IMR-90 (cell line): ENCODE results near the gene KLHL13. TPM values are rescaled to one million over a fixed set of nuclear protein-coding genes. Genes with fewer than 3 reads are reported as not detected.

Experiments used
- ATAC-seq: fragments of 200-7000 bp; cut with Tn5 transposase; 2 replicates; pipeline ENCODE4 v1.9.1; 2020; ENCODE audit warnings: low read depth, mild to moderate bottlenecking, moderate library complexity
- BruUV-seq: library from RNA; stranded (reverse); fragments of 400-500 nt; replicated peaks from 2 replicates; lab custom pipeline; 2021; lab: Mats Ljungman, UMichigan
- CTCF ChIA-PET: fragments of 300-600 bp; formaldehyde crosslinking; extraction: SDS; loops from one replicate; lab custom pipeline; 2021; ENCODE audit warnings: antibody characterized with exemption; lab: Yijun Ruan, JAX
- POLR2A ChIA-PET: fragments of 300-600 bp; sonication (Branson Sonifier 250); formaldehyde crosslinking; loops from one replicate; lab custom pipeline; 2022; ENCODE audit warnings: antibody characterized with exemption; ENCODE audit not compliant: unreplicated experiment; lab: Charles Lee
- DNase-seq: peaks from one replicate; pipeline ENCODE4 v3.0.0; 2013
- H2AFZ ChIP-seq: replicated peaks from 2 replicates; pipeline ENCODE3; 2013; ENCODE audit warnings: low read length, mild to moderate bottlenecking; ENCODE audit not compliant: poor library complexity
- H2AK5ac ChIP-seq: 2 replicates; pipeline ENCODE4 v1.6.1; 2013; ENCODE audit warnings: low read depth, low read length, inconsistent platforms
- H2AK9ac ChIP-seq: replicated peaks from 2 replicates; pipeline ENCODE3; 2013; ENCODE audit warnings: mild to moderate bottlenecking, low read depth, low read length, moderate library complexity; ENCODE audit not compliant: poor library complexity
- H2BK120ac ChIP-seq: 2 replicates; pipeline ENCODE4 v1.6.1; 2013; ENCODE audit warnings: low read depth, low read length, inconsistent platforms
- H2BK15ac ChIP-seq: 3 replicates; pipeline ENCODE4 v1.6.1; 2013; ENCODE audit warnings: low read depth, low read length, inconsistent platforms
- H2BK20ac ChIP-seq: 2 replicates; pipeline ENCODE4 v1.6.1; 2013; ENCODE audit warnings: low read depth, mild to moderate bottlenecking, inconsistent platforms, low read length, moderate library complexity
- H2BK5ac ChIP-seq: 2 replicates; pipeline ENCODE4 v1.6.1; 2013; ENCODE audit warnings: mild to moderate bottlenecking, low read depth, low read length, inconsistent platforms; ENCODE audit not compliant: poor library complexity, severe bottlenecking
- H3K14ac ChIP-seq: replicated peaks from 2 replicates; pipeline ENCODE4 v1.6.1; 2013; ENCODE audit warnings: low read depth, low read length, inconsistent platforms
- H3K18ac ChIP-seq: 2 replicates; pipeline ENCODE4 v1.6.1; 2013; ENCODE audit warnings: low read depth, low read length, control low read depth
- H3K23ac ChIP-seq: 2 replicates; pipeline ENCODE4 v1.6.1; 2013; ENCODE audit warnings: low read depth, low read length, inconsistent platforms
- H3K27ac ChIP-seq: 2 replicates; pipeline ENCODE4 v1.5.1; 2013; ENCODE audit warnings: mild to moderate bottlenecking, control low read depth, low read length; ENCODE audit not compliant: insufficient read depth
- H3K27me3 ChIP-seq: 2 replicates; pipeline ENCODE4 v1.6.1; 2013; ENCODE audit warnings: low read length; ENCODE audit not compliant: control insufficient read depth, insufficient read depth
- H3K36me3 ChIP-seq: 2 replicates; pipeline ENCODE4 v1.6.1; 2013; ENCODE audit warnings: low read length, mixed read lengths; ENCODE audit not compliant: control insufficient read depth, insufficient read depth
- H3K4ac ChIP-seq: 2 replicates; pipeline ENCODE4 v1.6.1; 2013; ENCODE audit warnings: low read depth, low read length, inconsistent platforms
- H3K4me1 ChIP-seq: 2 replicates; pipeline ENCODE4 v1.6.1; 2013; ENCODE audit warnings: low read length, mixed read lengths; ENCODE audit not compliant: control insufficient read depth, insufficient read depth
- H3K4me2 ChIP-seq: 2 replicates; pipeline ENCODE4 v1.6.1; 2013; ENCODE audit warnings: low read depth, mild to moderate bottlenecking, control low read depth, low read length, moderate library complexity
- H3K4me3 ChIP-seq: 2 replicates; pipeline ENCODE4 v1.5.1; 2013; ENCODE audit warnings: low read depth, mild to moderate bottlenecking, control low read depth, low read length, moderate library complexity; ENCODE audit not compliant: insufficient read depth
- H3K56ac ChIP-seq: 2 replicates; pipeline ENCODE4 v1.6.1; 2013; ENCODE audit warnings: low read length, inconsistent platforms; ENCODE audit not compliant: insufficient read depth; ENCODE audit errors: extremely low read depth
- H3K79me1 ChIP-seq, 2 experiments: 2 replicates each; pipeline ENCODE4 v1.6.1; 2013; ENCODE audit warnings: low read length in 2 of 2, inconsistent platforms in 1 of 2, low read depth in 1 of 2
- H3K9ac ChIP-seq: 2 replicates; pipeline ENCODE4 v1.6.1; 2013; ENCODE audit warnings: low read depth, low read length, control low read depth
- H3K9me1 ChIP-seq: 2 replicates; pipeline ENCODE4 v1.6.1; 2013; ENCODE audit warnings: low read length, inconsistent platforms; ENCODE audit not compliant: insufficient read depth
- H3K9me3 ChIP-seq: 2 replicates; pipeline ENCODE4 v1.6.1; 2013; ENCODE audit warnings: low read length; ENCODE audit not compliant: control insufficient read depth, insufficient read depth
- H4K20me1 ChIP-seq: 2 replicates; pipeline ENCODE4 v1.6.1; 2013; ENCODE audit warnings: low read length, inconsistent platforms; ENCODE audit not compliant: insufficient read depth
- H4K5ac ChIP-seq: 2 replicates; pipeline ENCODE4 v1.6.1; 2013; ENCODE audit warnings: mild to moderate bottlenecking, low read depth, low read length, control low read depth
- H4K8ac ChIP-seq, 2 experiments: 2 replicates each; pipeline ENCODE4 v1.6.1; 2013; ENCODE audit warnings: low read depth in 2 of 2, low read length in 2 of 2, control low read depth in 1 of 2, inconsistent platforms in 1 of 2
- H4K91ac ChIP-seq: 2 replicates; pipeline ENCODE4 v1.6.1; 2013; ENCODE audit warnings: low read depth, low read length, inconsistent platforms; ENCODE audit not compliant: insufficient read depth
- BHLHE40 ChIP-seq: fragments of 150-350 bp; IDR thresholded peaks from 2 replicates; pipeline ENCODE4 v1.6.1; 2016; ENCODE audit warnings: mild to moderate bottlenecking, low read depth, low read length
- CEBPB ChIP-seq: IDR thresholded peaks from 2 replicates; pipeline ENCODE4 v1.6.1; 2012; ENCODE audit warnings: low read depth, low read length, improper control_type of control experiment
- CHD1 ChIP-seq: IDR thresholded peaks from 2 replicates; pipeline ENCODE4 v1.6.1; 2012; ENCODE audit warnings: low read depth, low read length, improper control_type of control experiment
- CTCF ChIP-seq: conservative IDR thresholded peaks from 2 replicates; pipeline ENCODE4 v1.5.1; 2012; ENCODE audit warnings: mild to moderate bottlenecking, low read depth, low read length, improper control_type of control experiment
- ELK1 ChIP-seq: fragments of 150-350 bp; IDR thresholded peaks from 2 replicates; pipeline ENCODE4 v1.6.1; 2016; ENCODE audit warnings: low read depth, mild to moderate bottlenecking, low read length, moderate library complexity, borderline replicate concordance
- FOS ChIP-seq: fragments of 150-350 bp; IDR thresholded peaks from 2 replicates; pipeline ENCODE4 v1.6.1; 2016; ENCODE audit warnings: low read depth, low read length
- MAFK ChIP-seq: IDR thresholded peaks from 2 replicates; pipeline ENCODE4 v1.6.1; 2012; ENCODE audit warnings: low read depth, low read length, improper control_type of control experiment
- MAZ ChIP-seq: IDR thresholded peaks from 2 replicates; pipeline ENCODE4 v1.6.1; 2012; ENCODE audit warnings: low read depth, mild to moderate bottlenecking, low read length, improper control_type of control experiment, moderate library complexity, borderline replicate concordance
- MXI1 ChIP-seq: IDR thresholded peaks from 2 replicates; pipeline ENCODE4 v1.6.1; 2012; ENCODE audit warnings: low read depth, mild to moderate bottlenecking, low read length, moderate library complexity, borderline replicate concordance
- NFE2L2 ChIP-seq: fragments of 150-350 bp; IDR thresholded peaks from 2 replicates; pipeline ENCODE4 v1.6.1; 2016; ENCODE audit warnings: low read depth, mild to moderate bottlenecking, low read length
- POLR2A ChIP-seq: IDR thresholded peaks from 2 replicates; pipeline ENCODE4 v1.6.1; 2012; ENCODE audit warnings: mild to moderate bottlenecking, low read depth, low read length
- RAD21 ChIP-seq: IDR thresholded peaks from 2 replicates; pipeline ENCODE4 v1.6.1; 2012; ENCODE audit warnings: low read length, improper control_type of control experiment
- RCOR1 ChIP-seq: IDR thresholded peaks from 2 replicates; pipeline ENCODE4 v1.6.1; 2012; ENCODE audit warnings: mild to moderate bottlenecking, low read length, improper control_type of control experiment; ENCODE audit not compliant: insufficient replicate concordance
- RFX5 ChIP-seq: IDR thresholded peaks from 2 replicates; pipeline ENCODE4 v1.8.0; 2012; ENCODE audit warnings: low read depth, mild to moderate bottlenecking, low read length, moderate library complexity
- SMC3 ChIP-seq: fragments of 150-350 bp; IDR thresholded peaks from 2 replicates; pipeline ENCODE4 v1.6.1; 2016; ENCODE audit warnings: low read depth, mild to moderate bottlenecking, antibody characterized with exemption, low read length, moderate library complexity
- USF2 ChIP-seq: fragments of 150-350 bp; IDR thresholded peaks from 2 replicates; pipeline ENCODE4 v1.6.1; 2017; ENCODE audit warnings: mild to moderate bottlenecking, antibody characterized with exemption, low read length, low read depth
- WGBS, 2 experiments: methylation state at CpG; one replicate each; pipeline versions ENCODE4 v1.1.5 to v1.1.7; 2013; ENCODE audit warnings: missing lambda C conversion rate in 2 of 2; ENCODE audit not compliant: insufficient read length in 1 of 2; ENCODE audit errors: extremely low coverage in 2 of 2; 5-methylcytosine and 5-hydroxymethylcytosine counted together
- dilution Hi-C: fragments of 300-500 bp; cut with HindIII; formaldehyde crosslinking; loops from one replicate; pipeline ENCODE4 v1.14.3; 2018; ENCODE audit warnings: low sequenced_read_pairs; ENCODE audit not compliant: unreplicated experiment
- in situ Hi-C: fragments of 300-500 bp; cut with MboI; formaldehyde crosslinking; loops from 3 replicates; pipeline ENCODE4 v1.14.3; 2019; ENCODE audit warnings: low sequenced_read_pairs, inconsistent platforms, mixed read lengths
- intact Hi-C: fragments of 100-400 bp; cut with micrococcal nuclease; formaldehyde crosslinking; loops from 2 replicates; pipeline ENCODE4 v1.10.0; 2022
- polyA plus RNA-seq, 3 experiments: library from polyadenylated mRNA; depleted of rRNA; stranded (reverse); fragments of >200 nt; gene quantifications; 2 replicates each; pipeline ENCODE4 v1.2.3, GENCODE V29; 2012; ENCODE audit warnings: low replicate concordance in 1 of 3
- total RNA-seq: library from RNA; depleted of rRNA; stranded (reverse); fragments of >200 nt; gene quantifications from 2 replicates; pipeline ENCODE4 v1.2.3, GENCODE V29; 2012

Gene KLHL13
- total and polyA plus RNA-seq, 2 of the 4 experiments (the other 2 are of a cell fraction): 4.0 to 12.5 TPM

- Histone ChIP-seq H3K9me1 (no peaks in the 10 kb centered on the region), H3K18ac (no peak overlapping the region), H2AK5ac (no peak overlapping the region), H3K14ac (no peak overlapping the region), H2BK15ac (no peak overlapping the region), H4K8ac (no peak overlapping the region), H2AFZ (no peak overlapping the region), H3K4me3 (no peak overlapping the region), H3K4me1 (no peaks in the 10 kb centered on the region), H3K79me1 (no peaks in the 10 kb centered on the region), H2BK20ac (no peak overlapping the region), H3K36me3 (no peaks in the 10 kb centered on the region), H3K56ac (no peak overlapping the region; the same call in 1 of the 2 replicates), H2AK9ac (no peak overlapping the region), H3K4ac (no peak overlapping the region), H3K27me3 (no peaks in the 10 kb centered on the region), H3K27ac (no peak overlapping the region), H4K5ac (no peak overlapping the region), H3K23ac (no peak overlapping the region), H2BK120ac (no peak overlapping the region), H3K4me2 (no peak overlapping the region), H3K9ac (no peak overlapping the region), H4K20me1 (no peaks in the 10 kb centered on the region), H4K91ac (no peak overlapping the region), H2BK5ac (no peak overlapping the region), H3K9me3 (no peaks in the 10 kb centered on the region)
- no peak for TF ChIP-seq ELK1
- TF ChIP-seq CHD1: no peak
- TF ChIP-seq MXI1: no peak
- TF ChIP-seq NFE2L2: no peak
- no peak for TF ChIP-seq SMC3
- no peak for TF ChIP-seq CEBPB
- TF ChIP-seq CTCF: no peak
- TF ChIP-seq FOS: no peak
- TF ChIP-seq BHLHE40: no peak
- no peak for TF ChIP-seq RFX5
- TF ChIP-seq USF2: no peak
- no peak for TF ChIP-seq RCOR1
- TF ChIP-seq POLR2A: no peak
- no peak for TF ChIP-seq MAZ
- no peak for TF ChIP-seq RAD21
- TF ChIP-seq MAFK: no peak
- intact Hi-C loops (no loop called here), in situ Hi-C loops (no loop called here), dilution Hi-C loops (no loop called here)
- no CpG with 5 or more reads among the region's 1 CpG for WGBS, 2 experiments
- peak; percentile 37; the same call in 1 of the 2 replicates for ATAC-seq
- peak; percentile 34 for DNase-seq
- BruUV-seq: no TSS peak
- CTCF ChIA-PET: no interaction called here
- POLR2A ChIA-PET: no interaction called here
These were observed 139.1 kb downstream of the KLHL13 start for GRCh38 chrX:117977526-117977925.
